T47D (cell line): Measurements from ENCODE around the gene PIEZO1.
A peak's percentile ranks its signal among the peaks of the same experiment; 100 is the strongest.

Experiments used
- DNase-seq, 2 experiments: peaks; one replicate each; pipeline versions ENCODE4 v3.0.0 to v3.0.0-alpha.2; 2011 to 2012; ENCODE audit warnings: low read depth in 1 of 2, low spot score in 1 of 2
- JUND ChIP-seq: IDR thresholded peaks from 2 replicates; pipeline ENCODE4 v1.6.1; 2012; ENCODE audit warnings: low read depth
- in situ Hi-C: cut with HindIII; loops from 2 replicates; pipeline ENCODE4 v1.10.0; 2016; ENCODE audit warnings: low sequenced_read_pairs, low pct_unique_long_range_greater_than_20kb

PIEZO1 gene

DNA sequence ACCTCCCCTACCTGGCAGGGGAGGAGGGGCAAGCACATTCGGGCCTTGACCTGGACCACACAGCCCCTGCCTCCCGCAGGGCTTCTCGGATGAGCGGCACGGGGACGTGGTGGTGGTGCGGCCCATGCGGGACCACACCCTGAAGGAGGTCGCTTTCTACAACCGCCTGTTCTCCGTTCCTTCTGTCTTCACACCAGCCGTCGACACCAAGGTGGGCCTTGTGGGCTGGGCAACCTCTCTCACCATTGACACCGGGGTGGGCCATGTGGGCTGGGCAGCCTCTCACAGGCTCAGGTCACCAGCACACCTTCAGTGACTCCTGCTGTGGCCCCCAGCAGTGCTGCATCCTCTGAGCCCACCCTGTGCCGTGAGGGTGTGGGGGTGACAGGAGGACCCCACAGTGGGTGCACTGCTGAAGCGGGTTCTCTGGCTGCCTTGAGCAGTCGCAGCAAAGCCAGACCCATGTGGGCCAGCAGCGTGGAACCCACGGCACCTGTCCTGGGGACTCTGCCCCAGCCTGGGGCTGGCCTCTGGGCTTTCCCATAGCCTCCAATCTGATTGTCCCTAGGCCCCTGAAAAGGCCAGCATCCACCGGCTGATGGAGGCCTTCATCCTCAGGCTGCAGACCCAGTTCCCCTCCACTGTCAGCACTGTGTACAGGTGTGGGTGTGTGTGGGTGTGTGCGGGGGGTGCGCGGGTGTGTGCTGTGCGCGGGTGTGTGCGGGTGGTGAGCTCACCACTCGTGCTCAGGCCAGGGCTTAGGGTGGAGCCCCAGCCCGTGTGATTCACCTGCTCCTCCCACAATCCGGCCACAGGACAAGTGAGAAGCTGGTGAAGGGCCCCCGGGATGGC lies 71.2 kb downstream of the PIEZO1 start:
- DNase-seq, result peak in 1 of 2 experiments; percentile 42
- in situ Hi-C loops, result no loop called here
- TF ChIP-seq JUND, result no peak

DNA sequence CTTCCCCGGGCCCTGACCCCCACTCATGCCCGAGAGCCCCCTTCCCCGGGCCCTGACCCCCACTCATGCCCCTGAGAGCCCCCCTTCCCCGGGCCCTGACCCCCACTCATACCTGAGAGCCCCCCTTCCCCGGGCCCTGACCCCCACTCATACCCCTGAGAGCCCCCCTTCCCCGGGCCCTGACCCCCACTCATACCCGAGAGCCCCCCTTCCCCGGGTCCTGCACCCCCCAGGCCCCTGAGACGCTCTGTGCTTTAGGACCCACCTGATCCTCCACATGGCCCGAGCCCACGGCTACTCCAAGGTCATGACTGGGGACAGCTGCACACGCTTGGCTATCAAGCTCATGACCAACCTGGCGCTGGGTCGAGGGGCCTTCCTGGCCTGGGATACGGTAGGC lies 72.0 kb downstream of the PIEZO1 start:
- no peak for TF ChIP-seq JUND
- DNase-seq, result no peak
- in situ Hi-C loops, result no loop called here

DNA sequence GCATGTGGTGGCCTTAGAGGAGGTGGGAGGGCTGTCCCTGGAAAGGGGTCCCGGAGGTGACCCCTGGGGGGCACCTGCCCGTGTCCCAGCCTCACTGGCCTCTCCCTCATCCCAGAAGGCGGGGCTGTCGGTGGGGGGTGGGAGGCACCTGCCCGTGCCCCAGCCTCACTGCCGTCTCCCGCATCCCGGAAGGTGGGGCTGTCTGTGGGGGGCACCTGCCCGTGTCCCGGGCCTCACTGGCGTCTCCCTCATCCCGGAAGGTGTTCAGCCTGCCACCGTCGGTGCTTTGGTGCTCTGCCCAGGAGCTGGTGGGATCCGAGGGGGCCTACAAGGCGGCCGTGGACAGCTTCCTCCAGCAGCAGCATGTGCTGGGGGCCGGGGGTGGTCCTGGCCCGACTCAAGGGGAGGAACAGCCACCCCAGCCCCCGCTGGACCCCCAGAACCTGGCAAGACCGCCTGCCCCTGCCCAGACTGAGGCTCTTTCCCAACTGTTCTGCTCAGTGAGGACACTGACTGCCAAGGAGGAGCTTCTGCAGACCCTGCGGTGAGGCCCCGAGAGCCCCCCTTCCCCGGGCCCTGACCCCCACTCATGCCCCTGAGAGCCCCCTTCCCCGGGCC lies 72.5 kb downstream of the PIEZO1 start:
- in situ Hi-C loops, result no loop called here

DNA sequence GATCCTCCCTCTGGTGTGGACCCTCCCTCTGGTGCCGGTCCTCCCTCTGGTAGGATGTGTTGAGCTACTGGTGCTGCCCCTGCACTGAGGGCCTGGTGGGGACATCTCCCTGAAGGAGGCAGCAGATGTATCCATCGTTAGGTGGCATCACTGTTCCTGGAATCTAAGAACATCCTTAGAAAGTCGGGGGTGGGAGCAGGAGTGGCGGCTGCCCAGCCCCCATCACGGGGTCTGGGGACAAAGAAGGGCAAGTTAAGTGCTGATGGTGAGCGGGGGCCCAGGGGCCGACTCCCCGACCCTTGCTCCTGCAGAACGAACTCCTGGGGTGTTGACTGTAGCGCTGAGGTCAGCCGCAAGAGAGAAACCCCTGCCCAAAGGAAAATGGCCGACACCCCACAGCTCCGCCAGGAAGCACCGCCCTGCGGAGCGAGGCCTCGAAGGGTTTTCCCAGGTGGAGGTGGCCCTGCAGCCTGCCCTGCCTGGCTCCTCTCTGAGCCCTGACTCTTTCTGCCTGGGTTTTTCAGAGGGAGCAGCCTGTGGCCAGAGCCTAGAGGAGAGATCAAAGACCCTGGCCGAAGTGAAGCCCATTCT lies 73.2 kb downstream of the PIEZO1 start:
- DNase-seq, result no peak
- TF ChIP-seq JUND, result no peak
- in situ Hi-C loops, result no loop called here

More for the DNA sequence above, 72.5 kb downstream of the PIEZO1 start:
- DNase-seq, result no peak
- TF ChIP-seq JUND, result no peak

DNA sequence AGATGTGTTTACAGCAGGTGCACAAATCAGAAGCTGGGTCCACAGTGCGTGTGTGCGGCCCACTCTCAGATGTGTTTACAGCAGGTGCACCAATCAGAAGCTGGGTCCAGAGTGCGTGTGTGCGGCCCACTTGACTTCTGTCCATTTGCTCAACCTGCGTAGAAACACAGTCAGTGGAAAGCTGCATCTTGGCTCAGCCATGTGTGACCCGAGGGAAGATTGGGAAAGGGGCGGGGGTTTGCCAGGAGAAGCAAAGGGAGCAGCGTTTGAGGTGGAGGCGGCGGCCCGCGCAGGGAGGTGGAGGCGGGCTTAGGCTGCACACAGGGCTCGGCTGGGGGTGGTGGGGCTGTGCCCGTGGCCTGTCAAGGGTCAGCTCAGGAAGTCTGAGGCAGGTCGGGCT lies 74.5 kb downstream of the PIEZO1 start:
- no peak for DNase-seq
- TF ChIP-seq JUND, result no peak
- in situ Hi-C loops, result no loop called here

DNA sequence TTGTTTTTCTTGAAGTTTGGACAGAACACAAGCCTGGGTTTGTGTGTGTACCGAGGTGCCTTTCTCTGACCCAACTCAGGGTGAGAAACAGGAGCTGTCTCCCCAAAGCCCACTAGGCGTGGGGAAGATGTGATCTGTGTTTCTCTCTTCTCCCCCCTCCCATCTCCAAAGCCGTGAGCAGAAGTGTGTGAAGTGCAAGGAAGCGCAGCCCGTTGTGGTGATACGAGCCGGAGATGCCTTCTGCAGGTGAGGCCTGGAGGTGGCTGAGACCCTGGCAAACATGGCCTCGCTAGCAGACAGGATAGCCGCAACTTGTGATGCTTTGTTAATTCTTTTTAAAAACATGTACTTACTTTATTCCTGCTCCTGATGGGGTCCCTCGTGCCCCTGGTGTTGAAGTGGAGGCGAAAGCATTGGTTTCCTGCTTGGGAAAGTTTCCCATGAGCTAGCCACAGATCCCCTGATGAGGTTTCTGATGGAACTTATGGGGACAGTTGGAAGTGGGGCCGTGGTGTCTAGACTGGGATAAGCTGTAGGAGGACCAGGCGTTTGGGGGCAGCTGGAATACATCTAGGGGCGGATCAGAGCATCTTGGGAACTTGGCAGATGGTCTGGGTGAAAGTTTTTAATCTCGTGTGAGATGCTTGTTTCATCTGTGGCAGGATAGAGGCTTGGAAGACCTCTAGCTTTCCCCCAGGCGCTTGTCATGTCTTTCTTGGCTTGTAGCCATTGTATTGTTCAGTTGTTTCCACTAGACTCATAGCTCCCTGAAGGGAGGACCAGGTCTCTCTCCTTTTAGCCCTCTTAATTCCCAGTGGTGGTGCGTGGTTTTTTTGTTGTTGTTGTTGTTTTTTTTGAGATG lies 77.8 kb downstream of the PIEZO1 start:
- TF ChIP-seq JUND, result no peak
- in situ Hi-C loops, result no loop called here
- DNase-seq, result no peak

DNA sequence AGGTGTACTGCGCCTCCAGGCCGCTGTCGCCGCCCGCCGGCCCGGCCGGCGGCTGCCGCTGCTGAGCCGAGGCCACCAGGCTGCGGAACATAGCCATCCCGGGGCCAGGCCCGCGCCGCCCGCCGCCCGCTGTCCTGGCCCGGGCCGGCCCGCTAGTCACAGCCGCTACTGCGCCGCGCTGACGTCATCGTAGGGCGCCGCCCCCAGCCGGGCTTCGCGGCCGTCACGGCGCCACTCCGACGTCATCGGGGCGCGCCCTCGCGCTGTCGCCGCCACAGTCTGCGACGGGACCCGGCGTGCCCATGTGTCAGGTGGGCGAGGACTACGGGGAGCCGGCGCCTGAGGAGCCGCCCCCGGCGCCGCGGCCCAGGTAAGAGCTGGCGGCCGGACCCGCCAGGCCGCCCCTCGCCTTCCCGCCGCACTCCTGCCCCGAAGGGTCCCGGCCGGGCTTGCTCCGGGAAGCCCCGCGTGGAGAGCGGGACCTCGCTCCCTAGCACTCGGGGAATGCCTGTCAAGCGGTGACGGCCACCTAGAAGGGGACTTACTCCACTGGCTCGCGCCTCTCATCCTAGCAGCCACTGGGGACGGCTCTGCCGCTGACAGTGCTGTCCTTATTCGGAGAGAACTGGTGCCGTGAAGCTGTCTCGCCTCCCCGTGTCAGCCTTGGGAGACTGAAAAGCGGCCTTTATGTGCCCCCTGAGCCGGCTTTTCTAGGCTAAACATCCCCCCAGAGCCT lies 78.6 kb downstream of the PIEZO1 start, which contains the start of the genes CTU2 and RNF166:
Gene CTU2 (plus strand): TSS at position 275 of the 736 bp plus-strand sequence. CDS start 28 bp downstream, at position 303.
Gene RNF166 (minus strand): TSS at position 180 of the 736 bp plus-strand sequence. CDS start 83 bp downstream, at position 97.
- peak; percentile 93 to 98 for DNase-seq
- no peak for TF ChIP-seq JUND
- in situ Hi-C loops, result no loop called here

DNA sequence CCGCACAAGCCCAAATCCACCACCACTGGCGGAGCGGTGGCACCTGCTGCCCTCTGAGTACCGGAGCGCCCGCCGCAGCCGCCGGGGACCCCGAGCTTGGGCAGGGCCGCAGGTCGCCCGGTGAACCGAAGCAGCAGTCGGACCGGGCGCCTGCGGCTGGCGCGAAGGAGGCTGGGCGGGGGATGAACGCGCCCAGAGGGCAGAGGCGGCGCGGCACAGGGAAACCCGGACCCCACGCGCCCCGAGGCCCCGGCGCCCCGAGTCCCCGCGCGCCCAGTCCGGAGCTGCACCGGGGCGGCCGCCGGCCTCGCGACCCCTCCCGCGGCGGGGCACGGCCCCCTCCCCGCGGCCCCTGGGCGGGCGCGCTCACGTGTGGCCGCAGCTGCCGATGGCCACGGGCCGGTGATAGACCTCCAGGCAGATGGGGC lies 79.2 kb downstream of the PIEZO1 start:
- no peak for DNase-seq
- TF ChIP-seq JUND, result no peak
- in situ Hi-C loops, result no loop called here

DNA sequence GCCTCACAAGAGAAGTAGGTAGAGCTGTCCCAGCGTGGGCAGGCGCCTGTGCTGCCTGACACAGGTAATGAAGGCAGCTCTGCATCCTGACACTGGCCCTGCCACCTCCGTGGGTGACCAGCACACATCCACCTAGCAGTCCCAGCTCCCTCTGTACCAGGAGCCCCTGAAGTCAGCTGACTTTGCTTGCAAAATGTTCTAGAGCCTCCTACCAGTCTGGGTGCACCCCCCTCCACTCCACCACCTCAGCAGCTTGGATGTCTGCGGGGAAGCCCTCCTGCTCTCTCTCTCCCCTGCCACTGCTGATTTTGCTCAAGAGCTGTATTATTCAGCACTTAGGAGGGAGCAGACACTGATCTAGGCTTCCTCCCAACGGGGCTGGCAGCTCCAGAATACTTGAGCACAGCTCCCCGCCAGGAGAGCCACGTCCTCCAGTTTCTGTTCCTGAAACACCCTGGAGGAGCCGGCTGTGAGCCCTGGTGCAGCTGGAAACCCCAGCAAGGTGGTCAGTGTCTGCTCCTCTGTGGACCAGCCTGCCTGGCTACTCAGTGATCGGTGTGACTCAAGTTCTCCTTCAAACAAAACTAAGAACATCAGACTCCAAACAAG lies 79.8 kb downstream of the PIEZO1 start:
- DNase-seq, result peak in 1 of 2 experiments; percentile 51
- TF ChIP-seq JUND, result no peak
- in situ Hi-C loops, result no loop called here

DNA sequence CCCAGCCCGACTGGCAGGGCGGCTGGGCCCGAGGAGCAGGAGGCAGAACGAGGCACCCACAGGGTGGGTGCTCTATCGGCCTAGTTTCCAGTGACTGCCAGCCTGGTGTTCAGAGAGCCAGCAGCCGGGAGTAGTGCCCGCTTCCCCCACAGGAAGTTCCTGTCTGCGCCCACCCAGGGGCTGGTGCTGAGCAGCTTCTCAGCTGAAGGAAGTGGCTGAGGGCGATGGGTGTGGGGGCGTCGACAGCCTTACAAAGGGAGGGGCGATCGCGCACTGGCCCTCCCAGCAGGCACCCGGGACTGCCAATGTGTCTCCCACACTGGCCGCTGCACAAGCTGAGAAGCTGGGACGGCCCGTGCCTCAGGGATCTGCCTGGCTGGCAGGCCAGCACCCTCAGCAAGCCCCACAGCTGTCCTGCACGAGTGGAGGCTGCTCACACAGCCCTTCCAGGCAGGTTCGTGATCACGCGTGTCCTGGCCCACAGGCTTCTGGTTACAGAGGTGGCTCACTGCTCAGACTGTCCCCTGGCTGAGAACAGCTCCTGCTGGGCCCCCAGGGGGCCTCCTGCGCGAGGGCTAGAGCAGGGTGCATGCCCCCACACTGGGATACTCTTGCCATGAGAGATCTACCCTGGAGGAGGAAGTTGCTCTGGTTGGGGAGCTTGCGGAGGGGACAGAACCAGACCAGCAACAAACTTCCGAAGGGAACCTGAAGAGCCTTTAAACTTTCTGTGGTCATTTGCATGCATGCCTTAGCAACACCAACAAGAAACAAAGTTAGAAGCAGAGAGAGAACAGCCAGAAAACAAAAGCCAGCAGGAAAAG lies 81.3 kb downstream of the PIEZO1 start:
- DNase-seq, result no peak
- no peak for TF ChIP-seq JUND
- in situ Hi-C loops, result no loop called here
